NCI-H524 treated with DMSO at 0.1 percent for 48 hours (cell line): ENCODE measurements around the gene ARHGDIA.

ENCODE experiments used
- DNase-seq: peaks from one replicate; lab custom pipeline; 2025; lab: John Stamatoyannopoulos, UW

The ARHGDIA gene

DNA sequence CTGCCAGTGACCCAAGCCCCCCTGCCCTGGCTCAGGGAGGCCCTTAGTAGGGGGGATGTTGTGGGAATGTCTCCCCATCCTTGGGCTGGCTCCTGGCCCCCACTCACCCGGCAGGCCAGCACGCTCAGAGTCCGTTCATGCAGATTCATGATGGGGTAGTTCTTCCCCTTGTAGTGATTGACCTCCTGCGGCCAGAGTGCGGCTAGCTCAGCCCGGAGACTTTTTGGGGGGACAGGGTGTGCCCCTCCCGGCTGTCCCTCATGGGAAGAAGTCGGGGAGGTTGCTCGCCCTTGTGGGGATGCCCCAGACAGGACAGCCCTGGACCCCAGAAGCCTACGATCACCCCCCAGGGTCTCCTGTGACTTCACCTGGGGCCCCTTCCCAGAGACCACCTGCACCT is 34.9 kb upstream of the ARHGDIA start:
- DNase-seq, result no peak

DNA sequence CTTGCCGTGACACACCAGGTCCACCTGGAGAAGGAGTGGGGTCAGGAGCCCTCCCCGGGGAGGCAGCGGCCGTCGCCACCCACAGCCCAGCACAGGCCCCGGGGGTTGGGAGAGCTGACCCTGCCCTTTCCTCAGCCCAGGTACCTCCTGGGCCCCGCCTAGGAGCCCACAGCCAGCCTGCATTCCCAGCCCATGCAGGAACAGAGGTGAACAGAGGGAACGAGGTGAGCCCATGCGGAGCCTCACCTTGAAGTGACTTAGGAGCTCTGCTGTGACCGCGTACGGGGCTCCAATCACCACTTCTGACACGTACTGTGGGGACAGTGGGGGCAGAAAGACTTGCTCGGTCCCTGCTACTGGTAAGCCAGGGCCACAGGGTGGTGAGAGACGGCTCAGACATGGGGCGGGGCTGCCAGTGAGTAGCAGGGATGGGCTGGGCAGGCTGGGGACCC is 34.3 kb upstream of the ARHGDIA start:
- DNase-seq, result no peak

DNA sequence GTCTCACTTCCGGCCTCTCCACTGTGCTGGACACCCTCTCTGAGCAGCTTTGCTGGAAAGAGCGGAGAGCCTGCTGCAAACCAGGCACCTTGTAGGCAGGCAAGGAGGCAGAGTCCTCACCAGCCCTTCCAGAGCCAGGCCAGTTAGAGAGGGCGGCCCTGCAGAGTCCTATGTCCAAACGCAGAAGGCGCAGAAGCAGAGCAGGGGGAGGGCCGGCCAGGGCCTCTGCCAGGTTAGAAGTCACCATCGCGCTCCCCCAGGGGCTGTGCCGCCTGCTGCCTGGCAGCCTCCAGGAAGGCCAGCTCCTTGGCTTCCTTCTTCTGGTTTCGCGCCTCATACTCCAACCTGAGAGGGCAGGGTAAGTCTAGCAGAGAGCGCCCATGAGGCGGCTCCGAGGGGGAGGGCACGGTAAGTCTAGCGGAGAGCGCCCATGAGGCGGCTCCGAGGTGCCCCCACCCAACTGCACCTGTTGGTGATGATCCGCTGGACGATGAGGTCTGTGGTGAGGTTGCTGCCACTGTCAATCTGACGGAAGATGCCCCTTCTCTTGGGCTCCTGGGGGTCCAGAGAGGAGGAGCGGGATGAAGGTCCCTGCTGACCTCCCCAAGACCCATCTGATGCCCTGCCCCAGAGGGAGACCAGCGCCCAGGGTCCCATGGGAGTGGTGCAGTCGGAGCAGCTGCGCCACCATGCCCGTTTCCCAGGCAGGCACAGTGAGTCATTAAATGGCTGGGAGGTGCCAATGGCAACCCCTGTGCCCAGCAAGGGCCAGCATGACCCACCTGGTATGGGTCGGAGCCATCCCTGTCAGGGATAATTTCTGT is 33.7 kb upstream of the ARHGDIA start:
- DNase-seq, result no peak

- DNase-seq, result no peak
Observed at GRCh38 chr17:81903896-81904599, 32.9 kb upstream of the ARHGDIA start.

- no peak for DNase-seq
Observed at GRCh38 chr17:81903415-81903831, 32.3 kb upstream of the ARHGDIA start.

DNA sequence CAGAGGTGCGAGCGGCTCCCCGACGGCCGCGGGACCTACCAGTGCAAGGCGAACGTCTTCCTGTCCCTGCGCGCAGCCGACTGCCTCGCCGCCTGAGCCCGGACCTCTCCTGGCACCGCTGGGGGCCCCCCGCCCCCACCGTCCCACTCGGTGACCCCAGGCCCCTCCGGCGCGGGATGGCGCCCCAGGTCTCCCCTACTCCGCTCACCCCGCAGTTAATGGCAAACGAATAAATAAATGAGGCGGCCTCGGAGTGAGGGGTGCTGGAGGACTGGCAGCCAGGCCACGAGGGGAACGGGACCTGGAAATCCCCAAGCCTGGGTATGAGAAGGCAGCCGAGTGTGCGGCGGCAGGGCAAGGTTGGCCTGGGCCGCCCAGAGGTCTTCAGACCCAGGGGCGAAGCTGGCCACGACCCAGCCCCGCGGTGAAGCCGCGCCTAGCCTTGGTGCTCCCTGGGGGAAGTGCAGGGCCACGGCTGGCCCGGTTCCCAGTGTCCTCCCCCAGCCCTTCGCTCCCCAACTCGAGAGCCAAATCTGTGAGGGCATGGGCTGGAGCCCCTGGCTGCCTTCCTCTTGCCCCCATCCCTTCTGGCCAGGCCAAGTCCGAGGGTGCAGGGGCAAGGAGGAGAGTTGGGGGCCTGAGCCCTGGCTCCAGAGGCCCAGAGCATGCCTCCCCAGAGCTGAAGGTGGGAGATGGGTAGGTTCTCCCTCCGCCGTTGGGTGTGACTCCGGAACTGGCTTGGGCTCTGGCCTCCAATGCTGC is 31.7 kb upstream of the ARHGDIA start:
- DNase-seq, result no peak

DNA sequence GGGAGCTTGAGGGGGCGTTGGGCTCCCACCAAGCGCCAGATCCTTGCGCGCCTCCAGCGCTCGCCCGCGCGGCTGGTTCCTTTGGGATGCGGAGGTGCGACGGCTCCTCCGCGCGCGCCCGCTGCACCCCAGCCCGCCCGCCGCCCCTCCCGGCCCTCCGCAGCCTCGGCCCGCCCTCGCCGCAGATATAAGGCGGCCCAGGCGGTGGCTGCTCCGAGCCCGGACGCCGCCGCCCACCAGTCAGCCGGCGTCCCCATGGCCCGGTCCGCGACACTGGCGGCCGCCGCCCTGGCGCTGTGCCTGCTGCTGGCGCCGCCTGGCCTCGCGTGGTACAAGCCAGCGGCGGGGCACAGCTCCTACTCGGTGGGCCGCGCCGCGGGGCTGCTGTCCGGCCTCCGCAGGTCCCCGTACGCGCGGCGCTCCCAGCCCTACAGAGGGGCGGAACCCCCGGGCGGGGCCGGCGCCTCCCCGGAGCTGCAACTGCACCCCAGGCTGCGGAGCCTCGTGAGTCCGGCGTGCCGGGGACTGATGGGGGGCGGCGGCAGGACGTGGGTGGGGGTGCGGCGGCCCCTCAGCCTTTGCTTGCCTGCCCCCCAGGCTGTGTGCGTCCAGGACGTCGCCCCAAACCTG is 31.0 kb upstream of the ARHGDIA start, which contains the start of gene NPB:
NPB (plus strand) TSS at position 216 of the 630 bp plus-strand sequence; CDS start at position 256, 40 bp downstream.
- no peak for DNase-seq

- DNase-seq, result no peak
Observed at GRCh38 chr17:81901167-81902022, 30.3 kb upstream of the ARHGDIA start.

DNA sequence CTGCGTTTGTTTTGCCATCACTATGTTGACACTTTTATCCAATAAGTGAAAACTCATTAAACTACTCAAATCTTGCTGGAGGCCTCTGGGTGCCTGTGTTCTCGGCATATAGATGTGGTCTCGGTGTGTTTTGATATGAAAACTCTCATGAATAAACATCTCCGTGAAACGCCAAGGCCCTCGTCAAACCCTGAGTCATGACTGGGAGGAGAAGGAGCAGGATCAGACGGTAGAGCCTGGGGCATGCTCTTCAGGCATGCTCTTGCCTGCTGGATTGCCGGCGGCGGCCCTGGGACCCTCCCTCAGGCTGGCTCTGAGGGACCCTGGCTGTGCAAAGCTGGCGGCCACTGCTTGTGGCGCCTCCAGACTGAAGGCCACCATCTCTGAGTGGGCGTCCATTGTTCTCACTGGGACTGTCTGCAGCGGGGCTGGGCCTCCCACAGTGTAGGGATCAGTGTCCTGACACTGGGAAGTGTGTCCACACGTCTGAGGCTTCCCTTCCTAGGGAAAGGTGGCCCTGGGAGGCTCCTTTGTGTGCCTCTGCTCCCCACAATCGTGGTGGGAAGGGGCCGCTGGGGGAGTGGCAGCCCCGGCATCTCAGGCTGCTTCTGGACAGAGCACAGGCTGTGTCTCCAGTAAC is 29.2 kb upstream of the ARHGDIA start:
- DNase-seq, result no peak

DNA sequence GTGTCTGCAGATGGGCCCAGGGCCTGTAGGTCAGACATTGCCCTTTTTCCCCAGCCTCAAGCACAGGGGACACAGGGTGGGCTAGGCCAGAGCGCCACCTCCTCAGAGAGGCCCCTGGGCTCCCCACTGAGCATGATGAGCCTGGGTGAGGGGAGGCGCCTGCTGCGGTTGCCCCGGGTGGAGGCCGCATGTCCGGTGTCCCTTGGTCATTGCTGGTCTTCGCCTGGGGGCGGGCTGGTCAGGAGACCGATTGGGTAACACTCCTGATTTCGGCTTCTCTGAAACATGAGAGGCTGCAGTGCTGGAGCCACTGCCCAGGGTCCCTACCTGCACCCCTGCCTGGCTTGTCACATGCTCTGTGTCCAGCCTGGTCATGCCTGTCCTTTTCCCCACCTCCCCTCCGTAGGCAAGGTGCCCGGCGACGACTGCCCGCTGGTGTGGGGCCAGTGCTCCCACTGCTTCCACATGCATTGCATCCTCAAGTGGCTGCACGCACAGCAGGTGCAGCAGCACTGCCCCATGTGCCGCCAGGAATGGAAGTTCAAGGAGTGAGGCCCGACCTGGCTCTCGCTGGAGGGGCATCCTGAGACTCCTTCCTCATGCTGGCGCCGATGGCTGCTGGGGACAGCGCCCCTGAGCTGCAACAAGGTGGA is 28.5 kb upstream of the ARHGDIA start:
- DNase-seq, result no peak

DNA sequence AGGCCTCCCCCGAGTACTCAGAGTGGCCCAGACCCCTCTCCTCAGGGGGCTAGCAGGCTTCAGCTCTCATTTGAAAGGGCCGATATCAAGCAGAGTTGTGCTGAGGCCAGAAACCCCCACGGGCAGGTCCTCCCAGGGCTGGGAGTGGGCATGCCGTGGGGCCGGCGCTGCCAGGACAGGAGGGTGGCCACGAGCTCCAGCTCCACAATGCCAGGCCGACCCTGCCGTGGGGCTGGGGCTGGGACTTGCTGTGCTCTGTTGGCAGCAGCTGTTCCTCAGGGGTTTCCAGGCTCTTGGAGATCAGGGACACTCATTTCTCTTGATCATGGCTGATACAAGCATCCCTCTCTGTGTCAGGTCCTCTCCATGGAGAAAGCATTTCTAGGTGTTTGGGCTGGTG is 27.7 kb upstream of the ARHGDIA start:
- DNase-seq, result no peak

DNA sequence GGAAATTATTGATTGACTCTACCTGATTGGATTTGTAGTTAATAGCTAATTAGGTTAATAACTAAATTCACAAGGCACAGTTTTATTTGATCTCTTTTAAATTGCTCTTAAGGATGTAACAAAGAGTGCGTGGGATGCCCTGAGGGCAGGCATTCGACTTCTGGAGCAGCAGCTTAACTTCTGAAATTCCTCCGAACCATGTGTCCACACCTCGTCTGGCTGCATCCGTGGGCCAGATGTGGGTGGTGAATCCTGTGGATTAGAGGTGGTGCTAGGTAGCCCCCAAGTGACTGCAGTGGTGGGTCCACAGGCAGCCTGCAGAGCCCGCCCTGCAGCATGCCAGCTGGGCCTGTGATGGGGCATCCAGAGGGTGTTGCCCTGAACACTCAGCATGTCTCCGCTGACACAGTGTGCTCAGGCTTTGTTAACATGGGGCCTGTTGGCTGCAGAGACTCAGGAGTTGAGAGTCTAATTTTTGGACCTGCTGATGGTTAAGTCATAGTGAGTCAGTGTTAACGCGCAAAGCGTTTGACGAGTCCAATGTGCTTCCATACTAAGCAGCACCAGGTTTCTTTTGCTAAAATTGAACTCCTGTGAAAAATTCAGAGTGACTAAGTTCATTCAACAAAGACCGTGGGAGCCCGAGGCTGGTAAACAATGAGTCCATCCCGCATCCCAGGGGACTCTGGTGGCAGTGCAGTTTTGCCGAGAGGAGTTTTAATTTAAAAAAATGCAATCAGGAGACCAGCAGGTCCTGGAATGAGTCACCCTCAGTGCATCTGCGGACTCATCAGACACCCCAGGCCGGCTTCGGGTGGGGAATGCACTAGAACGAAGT is 27.1 kb upstream of the ARHGDIA start:
- no peak for DNase-seq

- DNase-seq, result no peak
Observed at GRCh38 chr17:81895400-81895799, 24.3 kb upstream of the ARHGDIA start.

- DNase-seq, result no peak
Observed at GRCh38 chr17:81891303-81891552, 20.1 kb upstream of the ARHGDIA start.

- DNase-seq, result no peak
Observed at GRCh38 chr17:81890447-81891302, 19.5 kb upstream of the ARHGDIA start.

DNA sequence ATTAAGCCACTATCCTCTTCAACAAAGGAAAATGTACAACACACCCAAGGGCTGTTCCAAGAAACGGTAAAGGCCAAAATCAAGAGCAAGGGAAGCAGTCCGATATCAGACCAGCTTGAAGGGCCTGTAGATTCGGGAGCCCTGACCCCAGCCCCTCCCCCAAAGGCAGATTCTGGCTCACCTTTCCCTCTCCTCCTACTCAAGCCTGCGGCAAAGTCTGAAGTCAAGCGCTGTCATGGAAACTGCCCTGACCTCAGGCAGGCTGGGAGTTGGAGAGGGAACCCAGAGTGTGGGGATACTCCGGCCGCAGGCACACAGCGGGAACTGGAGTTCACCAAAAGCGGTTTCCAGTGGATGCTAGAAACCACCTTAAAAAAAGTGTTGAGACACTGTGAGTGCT is 18.5 kb upstream of the ARHGDIA start:
- no peak for DNase-seq

GRCh38 chr17:81888988-81889595 is 18.0 kb upstream of the ARHGDIA start:
- no peak for DNase-seq
